B cell (primary cell): Measurements from ENCODE around the gene TBX1. TPM values are rescaled to one million over a fixed set of nuclear protein-coding genes. Genes with fewer than 3 reads are reported as not detected.

ENCODE experiments used
- ATAC-seq: fragments of 200-7000 bp; cut with Tn5 transposase; one replicate; pipeline ENCODE4 v1.10.0; 2021; ENCODE audit warnings: low read depth, mild to moderate bottlenecking, moderate number of reproducible peaks, moderate library complexity
- CTCF ChIA-PET: fragments of 350-600 bp; sonication (Branson Sonifier 250); formaldehyde crosslinking; loops from one replicate; lab custom pipeline; 2021; ENCODE audit warnings: antibody characterized with exemption, inconsistent platforms; lab: Charles Lee
- POLR2A ChIA-PET: fragments of 350-600 bp; sonication (Branson Sonifier 250); formaldehyde crosslinking; loops from one replicate; lab custom pipeline; 2021; ENCODE audit warnings: antibody characterized with exemption; lab: Charles Lee
- DNase-seq: peaks from one replicate; pipeline ENCODE4 v3.0.0; 2013
- H2AFZ ChIP-seq: 2 replicates; pipeline ENCODE4 v1.6.1; 2012; ENCODE audit warnings: mild to moderate bottlenecking, low read depth, low read length; ENCODE audit not compliant: insufficient read depth, poor library complexity, severe bottlenecking
- H3K27ac ChIP-seq, 2 donors: 1 replicate in 1 of 2; 2 replicates in 1 of 2; pipeline ENCODE4 v1.5.1; 2012 to 2013; ENCODE audit warnings: low read length in 2 of 2, mild to moderate bottlenecking in 2 of 2, moderate library complexity in 1 of 2
- H3K27me3 ChIP-seq, 4 experiments: fragments of 200-600 bp in 1 of 4; sonication (generic) in 1 of 4; replicated peaks in 1 of 4; 1 replicate in 2 of 4; 2 replicates in 2 of 4; pipeline versions ENCODE4 v1.6.1 to v1.7.0; 2013 to 2016; ENCODE audit warnings: low read length in 3 of 4, mild to moderate bottlenecking in 2 of 4, mixed read lengths in 1 of 4, moderate library complexity in 1 of 4; ENCODE audit not compliant: insufficient read depth in 4 of 4, control insufficient read depth in 3 of 4; ENCODE audit errors: control extremely low read depth in 1 of 4
- H3K36me3 ChIP-seq, 2 experiments: replicated peaks in 1 of 2; 1 replicate in 1 of 2; 2 replicates in 1 of 2; pipeline versions ENCODE4 v1.6.1 to v1.7.1; 2013; ENCODE audit warnings: low read length in 1 of 2; ENCODE audit not compliant: insufficient read depth in 2 of 2, control insufficient read depth in 1 of 2; ENCODE audit errors: control extremely low read depth in 1 of 2, extremely low read depth in 1 of 2
- H3K4me1 ChIP-seq, 2 donors: fragments of 200-600 bp in 1 of 2; sonication (generic) in 1 of 2; 1 replicate in 1 of 2; 2 replicates in 1 of 2; pipeline versions ENCODE4 v1.5.1 to v1.6.1; 2013 to 2017; ENCODE audit warnings: low read length in 2 of 2; ENCODE audit not compliant: control insufficient read depth in 2 of 2, insufficient read depth in 2 of 2
- H3K4me2 ChIP-seq: replicated peaks from 2 replicates; pipeline ENCODE3; 2012; ENCODE audit warnings: mild to moderate bottlenecking, low read depth, low read length; ENCODE audit not compliant: poor library complexity, severe bottlenecking
- H3K4me3 ChIP-seq, 5 experiments: fragments of 200-600 bp in 1 of 5; sonication (generic) in 1 of 5; 1 replicate in 3 of 5; 2 replicates in 2 of 5; pipeline versions ENCODE4 v1.5.1 to v1.7.0; 2011 to 2016; ENCODE audit warnings: low read length in 4 of 5, mild to moderate bottlenecking in 4 of 5, low read depth in 2 of 5, control low read depth in 1 of 5, moderate library complexity in 1 of 5; ENCODE audit not compliant: insufficient read depth in 1 of 5; ENCODE audit errors: control extremely low read depth in 1 of 5, extremely low read depth in 1 of 5
- H3K79me2 ChIP-seq: fragments of 200-600 bp; sonication (generic); one replicate; pipeline ENCODE4 v1.6.0; 2016; ENCODE audit warnings: low read length; ENCODE audit not compliant: control insufficient read depth, insufficient read depth
- H3K9ac ChIP-seq: fragments of 200-600 bp; sonication (generic); 2 replicates; pipeline ENCODE4 v1.6.1; 2017; ENCODE audit warnings: mild to moderate bottlenecking, low read length, moderate library complexity
- H3K9me3 ChIP-seq, 3 donors: one replicate each; pipeline versions ENCODE4 v1.6.1 to v1.7.1; 2013; ENCODE audit warnings: low read length in 2 of 3; ENCODE audit not compliant: control insufficient read depth in 2 of 3, insufficient read depth in 1 of 3; ENCODE audit errors: control extremely low read depth in 1 of 3
- H4K20me1 ChIP-seq: 2 replicates; pipeline ENCODE4 v1.6.0; 2012; ENCODE audit warnings: mild to moderate bottlenecking, low read length; ENCODE audit not compliant: insufficient read depth, control insufficient read depth, poor library complexity, severe bottlenecking
- H3K27ac Mint-ChIP-seq: one replicate; pipeline ENCODE4 v1.8.0; 2021; ENCODE audit warnings: mixed read lengths
- H3K27me3 Mint-ChIP-seq: one replicate; pipeline ENCODE4 v1.8.0; 2021; ENCODE audit warnings: mixed read lengths
- H3K4me1 Mint-ChIP-seq: one replicate; pipeline ENCODE4 v1.8.0; 2021; ENCODE audit warnings: mixed read lengths
- H3K4me3 Mint-ChIP-seq: one replicate; pipeline ENCODE4 v1.8.0; 2021; ENCODE audit warnings: mixed read lengths
- H3K9me3 Mint-ChIP-seq: one replicate; pipeline ENCODE4 v1.8.0; 2022; ENCODE audit warnings: mixed read lengths; ENCODE audit not compliant: insufficient read depth
- EZH2 ChIP-seq: IDR thresholded peaks from 2 replicates; pipeline ENCODE4 v1.6.1; 2012; ENCODE audit warnings: borderline replicate concordance, low read depth, mild to moderate bottlenecking, moderate library complexity, low read length; ENCODE audit not compliant: insufficient read depth, poor library complexity, severe bottlenecking
- WGBS: methylation state at CpG from one replicate; pipeline ENCODE4 v1.1.5; 2013; ENCODE audit warnings: missing lambda C conversion rate; ENCODE audit not compliant: insufficient coverage; 5-methylcytosine and 5-hydroxymethylcytosine counted together
- intact Hi-C: fragments of 100-400 bp; cut with micrococcal nuclease; formaldehyde crosslinking; loops from one replicate; pipeline ENCODE4 v1.10.0; 2022
- polyA plus RNA-seq: library from polyadenylated mRNA; depleted of rRNA; stranded (reverse); fragments of >200 nt; gene quantifications from 2 replicates; pipeline ENCODE4 v1.2.3, GENCODE V29; 2012
- total RNA-seq, 2 donors: library from RNA; stranded (reverse); fragments of 120-200 nt in 1 of 2; gene quantifications; 1 replicate in 1 of 2; 2 replicates in 1 of 2; pipeline versions ENCODE4 v1.2.3 to v1.2.4, GENCODE V29; 2013 to 2022
- TF ChIP-seq, protein P1 (sequence below): fragments of 200-600 bp; IDR thresholded peaks from one replicate; pipeline ENCODE4 v1.8.0; 2022; ENCODE audit warnings: antibody characterized with exemption, mild to moderate bottlenecking

Gene TBX1
- total and polyA plus RNA-seq, 2 donors (not counting 1 experiment from before 2014, with no cell fraction given) = not detected

DNA sequence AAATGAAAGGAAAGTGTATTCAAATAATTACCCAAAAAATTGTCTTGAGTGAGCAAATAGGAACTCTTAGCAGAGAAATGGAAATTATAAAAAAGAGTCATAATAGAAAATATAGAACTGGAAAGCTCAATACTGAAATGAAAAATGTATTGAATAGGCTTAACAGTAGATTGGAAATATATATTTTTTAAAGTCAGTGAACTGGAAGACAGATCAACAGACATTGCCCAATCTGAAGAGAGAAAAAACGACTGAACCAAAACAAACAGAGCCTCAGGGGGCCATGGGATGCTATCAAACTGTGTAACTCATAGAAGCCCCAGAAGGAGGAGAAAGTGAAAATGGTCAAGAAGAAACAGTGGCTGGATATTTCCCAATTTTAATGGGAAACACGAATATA, 32.6 kb downstream of the TBX1 start:
- H3K4me2 ChIP-seq = no peak overlapping the region
- H3K4me3 ChIP-seq = no peak overlapping the region
- H4K20me1 ChIP-seq = no peaks in the 10 kb centered on the region
- H3K9me3 ChIP-seq = peaks cover 0 to 25% (median 5%) of the 10 kb centered on the region in 3 donors
- no peaks in the 10 kb centered on the region for H3K27me3 ChIP-seq
- Mint-ChIP-seq H3K4me3 (no peak overlapping the region), H3K9me3 (peaks cover 4% of the 10 kb centered on the region), H3K4me1 (no peaks in the 10 kb centered on the region), H3K27ac (no peak overlapping the region), H3K27me3 (no peaks in the 10 kb centered on the region)
- intact Hi-C loops = no loop called here
- no peak overlapping the region for H2AFZ ChIP-seq
- H3K27ac ChIP-seq = no peak overlapping the region
- DNase-seq (no peak), ATAC-seq (no peak)
- H3K9ac ChIP-seq = no peak overlapping the region
- H3K4me1 ChIP-seq = no peaks in the 10 kb centered on the region
- ChIA-PET POLR2A (no interaction called here), CTCF (interaction anchor here (1.2 kb wide), 1 partner anchor 117 kb away, joined by 4 read pairs; no protein-coding TSS in a partner anchor)
- no peaks in the 10 kb centered on the region for H3K79me2 ChIP-seq
- peaks cover 0 to 3% of the 10 kb centered on the region in 2 experiments for H3K36me3 ChIP-seq
- no CpG with 5 or more reads among the region's 2 CpGs for WGBS
- TF ChIP-seq, protein P1, sequence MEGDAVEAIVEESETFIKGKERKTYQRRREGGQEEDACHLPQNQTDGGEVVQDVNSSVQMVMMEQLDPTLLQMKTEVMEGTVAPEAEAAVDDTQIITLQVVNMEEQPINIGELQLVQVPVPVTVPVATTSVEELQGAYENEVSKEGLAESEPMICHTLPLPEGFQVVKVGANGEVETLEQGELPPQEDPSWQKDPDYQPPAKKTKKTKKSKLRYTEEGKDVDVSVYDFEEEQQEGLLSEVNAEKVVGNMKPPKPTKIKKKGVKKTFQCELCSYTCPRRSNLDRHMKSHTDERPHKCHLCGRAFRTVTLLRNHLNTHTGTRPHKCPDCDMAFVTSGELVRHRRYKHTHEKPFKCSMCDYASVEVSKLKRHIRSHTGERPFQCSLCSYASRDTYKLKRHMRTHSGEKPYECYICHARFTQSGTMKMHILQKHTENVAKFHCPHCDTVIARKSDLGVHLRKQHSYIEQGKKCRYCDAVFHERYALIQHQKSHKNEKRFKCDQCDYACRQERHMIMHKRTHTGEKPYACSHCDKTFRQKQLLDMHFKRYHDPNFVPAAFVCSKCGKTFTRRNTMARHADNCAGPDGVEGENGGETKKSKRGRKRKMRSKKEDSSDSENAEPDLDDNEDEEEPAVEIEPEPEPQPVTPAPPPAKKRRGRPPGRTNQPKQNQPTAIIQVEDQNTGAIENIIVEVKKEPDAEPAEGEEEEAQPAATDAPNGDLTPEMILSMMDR = no peak
- no peak for TF ChIP-seq EZH2

DNA sequence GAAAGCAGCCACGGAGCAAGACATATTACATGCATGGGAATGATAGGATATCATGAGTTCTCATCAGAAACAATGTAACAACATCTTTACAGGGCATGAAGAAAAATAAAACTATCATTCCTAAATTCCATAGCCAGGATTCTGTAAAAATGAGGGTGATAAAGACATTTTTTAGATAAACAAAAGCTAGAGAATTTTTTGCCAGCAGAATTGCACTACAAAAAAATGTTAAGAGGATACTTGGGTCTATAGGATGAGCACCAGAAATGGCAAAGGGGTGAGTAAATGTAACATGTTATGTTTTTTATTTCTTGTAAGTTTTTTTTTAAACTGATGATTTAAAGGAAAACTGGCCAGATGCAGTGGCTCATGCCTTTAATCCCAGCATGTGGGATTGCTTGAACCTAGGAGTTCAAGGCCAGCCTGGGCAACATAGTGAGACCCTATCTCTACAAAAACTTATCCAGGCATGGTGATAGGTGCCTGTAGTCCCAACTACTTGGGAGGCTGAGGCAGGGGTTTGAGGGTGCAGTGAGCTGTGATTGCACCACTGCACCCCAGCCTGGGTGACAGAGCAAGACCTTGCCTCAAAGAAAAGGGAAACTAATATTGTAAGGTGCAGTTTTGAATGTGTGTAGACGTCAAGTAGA, 33.2 kb downstream of the TBX1 start:
- Histone ChIP-seq H3K27ac (no peak overlapping the region), H2AFZ (no peak overlapping the region), H3K4me1 (no peaks in the 10 kb centered on the region), H3K4me3 (no peak overlapping the region), H3K36me3 (peaks cover 0 to 3% of the 10 kb centered on the region in 2 experiments), H3K4me2 (no peak overlapping the region), H3K79me2 (no peaks in the 10 kb centered on the region), H3K9ac (no peak overlapping the region), H3K9me3 (peaks cover 0 to 25% (median 5%) of the 10 kb centered on the region in 3 donors), H4K20me1 (no peaks in the 10 kb centered on the region), H3K27me3 (no peaks in the 10 kb centered on the region)
- DNase-seq (no peak), ATAC-seq (no peak)
- H3K4me1 Mint-ChIP-seq = no peaks in the 10 kb centered on the region
- TF ChIP-seq EZH2 = no peak
- TF ChIP-seq, protein P1 = no peak
- ChIA-PET POLR2A (no interaction called here), CTCF (interaction anchor here (1.2 kb wide), 1 partner anchor 116 kb away, joined by 4 read pairs; no protein-coding TSS in a partner anchor)
- peaks cover 4% of the 10 kb centered on the region for H3K9me3 Mint-ChIP-seq
- 67% methylated on average over 1 of the region's 2 CpGs for WGBS
- H3K27me3 Mint-ChIP-seq = no peaks in the 10 kb centered on the region
- no peak overlapping the region for H3K27ac Mint-ChIP-seq
- no peak overlapping the region for H3K4me3 Mint-ChIP-seq
- intact Hi-C loops = no loop called here
